K562 (cell line): Measurements from ENCODE around the gene DHPS. TPM values are rescaled to one million over a fixed set of nuclear protein-coding genes. Genes with fewer than 3 reads are reported as not detected.

Experiments
- ATF1 ChIP-seq, 2 experiments: fragments of 450-650 bp in 1 of 2; IDR thresholded peaks; 2 replicates each; pipeline ENCODE4 v1.6.1; 2016; ENCODE audit warnings: missing compliant biosample characterization in 1 of 2, missing genetic modification characterization in 1 of 2
- HDAC2 ChIP-seq: fragments of 450-650 bp; IDR thresholded peaks from 2 replicates; pipeline ENCODE4 v1.6.1; 2016; ENCODE audit warnings: mild to moderate bottlenecking
- HMG20B ChIP-seq: fragments of 250-450 bp; sonication (Bioruptor Pico); IDR thresholded peaks from 2 replicates; pipeline ENCODE4 v1.5.0; 2021; ENCODE audit warnings: mild to moderate bottlenecking
- JUN ChIP-seq, 2 experiments: sonication (generic) in 1 of 2; formaldehyde crosslinking in 1 of 2; IDR thresholded peaks; 2 replicates each; pipeline versions ENCODE4 v1.6.1 to v1.8.0; 2012 to 2022; ENCODE audit warnings: borderline replicate concordance in 2 of 2, mild to moderate bottlenecking in 2 of 2, improper control_type of control experiment in 1 of 2, low read depth in 1 of 2, low read length in 1 of 2, missing genetic modification reagents in 1 of 2
- KDM4B ChIP-seq, 2 experiments: fragments of 450-650 bp in 1 of 2; sonication (generic) in 1 of 2; IDR thresholded peaks; 2 replicates each; pipeline ENCODE4 v1.6.1; 2016 to 2017; ENCODE audit warnings: borderline replicate concordance in 2 of 2, antibody characterized with exemption in 1 of 2, low read depth in 1 of 2, mild to moderate bottlenecking in 1 of 2
- NFIC ChIP-seq: fragments of 450-650 bp; IDR thresholded peaks from 2 replicates; pipeline ENCODE4 v1.6.1; 2017; ENCODE audit warnings: mild to moderate bottlenecking, inconsistent platforms
- RAD51 ChIP-seq: fragments of 450-650 bp; IDR thresholded peaks from 2 replicates; pipeline ENCODE4 v1.7.1; 2016; ENCODE audit warnings: low read depth, mild to moderate bottlenecking, borderline replicate concordance
- RBM39 ChIP-seq: fragments of 200-400 bp; formaldehyde crosslinking; optimal IDR thresholded peaks from 2 replicates; pipeline ENCODE3; 2018; ENCODE audit warnings: low read depth, low read length
- SAFB2 ChIP-seq: fragments of 200-400 bp; formaldehyde crosslinking; IDR thresholded peaks from 2 replicates; pipeline ENCODE4 v1.6.1; 2018; ENCODE audit warnings: borderline replicate concordance, low read length, low read depth, moderate library complexity; ENCODE audit not compliant: severe bottlenecking
- SMARCC2 ChIP-seq: fragments of 450-650 bp; IDR thresholded peaks from 2 replicates; pipeline ENCODE4 v1.6.1; 2017; ENCODE audit warnings: antibody characterized with exemption, moderate library complexity, mild to moderate bottlenecking, low read depth
- ZNF134 ChIP-seq: fragments of 250-450 bp; sonication (Bioruptor Pico); conservative IDR thresholded peaks from 2 replicates; pipeline ENCODE4 v1.4.0; 2020
- ZNF217 ChIP-seq: sonication (generic); formaldehyde crosslinking; IDR thresholded peaks from 2 replicates; pipeline ENCODE4 v1.8.0; 2022; ENCODE audit warnings: mild to moderate bottlenecking, missing genetic modification reagents
- polyA plus RNA-seq, 8 experiments: library from polyadenylated mRNA; depleted of rRNA in 4 of 8; stranded (reverse) in 5 of 8; unstranded in 3 of 8; fragments of >200 nt; fragmentation: Nextera tagmentation in 2 of 8; fragmentation: Illumina TruSeq in 1 of 8; extraction: Ambion mirVana in 2 of 8; extraction: Trizol in 1 of 8; gene quantifications; 2 replicates each; pipeline versions ENCODE4 v1.2.1 to v1.2.3, GENCODE V29; 2011 to 2014; ENCODE audit warnings: inconsistent platforms in 1 of 8, missing spikeins in 1 of 8
- total RNA-seq, 7 experiments: library from RNA; depleted of rRNA in 6 of 7; stranded (reverse); fragments of >200 nt in 6 of 7; fragmentation: Illumina TruSeq in 2 of 7; extraction: Trizol in 2 of 7; gene quantifications; 2 replicates each; pipeline versions ENCODE4 v1.2.1 to v1.2.3, GENCODE V29; 2011 to 2021; ENCODE audit warnings: low replicate concordance in 1 of 7
- TF ChIP-seq, protein P1 (sequence below): fragments of 450-650 bp; IDR thresholded peaks from 2 replicates; pipeline ENCODE4 v1.6.1; 2016
- TF ChIP-seq, protein P2 (sequence below): fragments of 150-350 bp; IDR thresholded peaks from 2 replicates; pipeline ENCODE4 v1.6.1; 2014; ENCODE audit warnings: low read depth, mild to moderate bottlenecking, low read length, borderline replicate concordance
- TF ChIP-seq, protein P3 (sequence below), 2 experiments: fragments of 200-800 bp in 1 of 2; sonication (Bioruptor generic) in 1 of 2; sonication (generic) in 1 of 2; formaldehyde crosslinking in 1 of 2; IDR thresholded peaks in 1 of 2; conservative IDR thresholded peaks in 1 of 2; 2 replicates each; pipeline versions ENCODE4 v1.5.0 to v1.6.1; 2016 to 2020; ENCODE audit warnings: missing compliant biosample characterization in 1 of 2, missing genetic modification characterization in 1 of 2, missing genetic modification reagents in 1 of 2
- TF ChIP-seq, protein P4 (sequence below): sonication (generic); IDR thresholded peaks from 2 replicates; pipeline ENCODE4 v1.6.1; 2016
- TF ChIP-seq, protein P5 (sequence below): fragments of 450-650 bp; formaldehyde crosslinking; IDR thresholded peaks from 2 replicates; pipeline ENCODE4 v1.4.0; 2020; ENCODE audit warnings: mild to moderate bottlenecking

DHPS gene
- total and polyA plus RNA-seq, 9 of the 15 experiments (the other 6 are each of a cell fraction or from before 2014, with no cell fraction given): 47.1 to 110 (median 79.9) TPM

DNA sequence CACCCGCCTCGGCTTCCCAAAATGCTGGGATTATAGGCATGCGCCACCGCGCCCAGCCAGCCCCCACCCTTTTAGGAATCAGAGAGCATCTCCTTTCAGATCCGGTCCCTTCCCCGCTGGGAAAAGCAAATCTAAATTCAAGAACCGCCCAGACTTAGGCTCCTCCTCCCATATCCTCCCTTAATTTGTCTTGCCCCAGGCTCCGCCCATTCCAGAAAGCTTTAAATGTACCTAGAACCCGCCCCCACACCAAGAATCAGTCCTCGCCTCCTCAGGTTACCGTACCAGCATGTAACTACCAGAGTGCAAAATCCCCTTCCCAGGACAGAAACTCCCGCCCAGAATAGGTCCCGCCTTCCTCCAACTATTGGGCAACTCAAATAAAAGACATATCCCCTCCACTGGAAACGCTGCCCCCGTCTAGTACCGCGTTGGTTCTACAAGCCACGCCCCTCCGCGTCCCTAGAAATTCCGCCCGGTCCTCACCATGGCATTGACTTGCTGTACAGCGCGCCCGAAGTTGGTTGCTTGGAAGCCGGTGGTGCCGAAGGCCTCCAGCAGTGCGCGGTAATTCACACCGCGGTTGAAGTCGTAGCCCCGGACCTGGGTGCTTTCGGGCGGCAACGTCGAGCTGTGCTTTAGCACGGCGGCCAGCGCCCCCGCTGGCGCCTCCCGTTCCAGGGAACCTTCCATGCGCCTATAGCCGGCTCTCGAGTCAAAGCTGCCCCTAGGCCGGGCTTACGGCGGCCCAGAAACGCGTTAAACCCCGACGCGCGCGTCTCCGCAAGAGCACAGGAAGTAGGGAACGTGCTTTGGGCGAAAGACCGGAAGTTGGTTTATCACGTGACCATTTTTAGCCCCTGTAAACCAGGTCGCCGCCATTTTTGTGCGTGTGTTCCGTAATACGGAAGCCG, at the start of gene DHPS (continued):
- TF ChIP-seq ZNF217 (CRISPR knock-in tag) (no peak), KDM4B (IDR thresholded peaks at IDR 0.05; ENCODE audit: borderline replicate concordance in 2 of 2, low read depth in 1 of 2) (0 out of 4 replicates have a peak, but pooled peaks of 1 of the 2 experiments have one; percentile 59), RAD51 (peak; percentile 99), ATF1 (CRISPR knock-in tag; IDR thresholded peaks at IDR 0.05) (no peak), ATF1 (tag; IDR thresholded peaks at IDR 0.05) (peak; percentile 89), SMARCC2 (no peak), HMG20B (CRISPR knock-in tag) (no peak), JUN (IDR thresholded peaks at IDR 0.05; ENCODE audit: borderline replicate concordance, low read depth, low read length) (peak; percentile 1; the same call in 1 of the 2 replicates), JUN (CRISPR knock-in tag; IDR thresholded peaks at IDR 0.05; ENCODE audit: borderline replicate concordance) (peak; percentile 93), NFIC (no peak; the same call in 1 of the 2 replicates), SAFB2 (no peak), ZNF134 (no peak; the same call in 1 of the 2 replicates), RBM39 (no peak), HDAC2 (peak; percentile 55; the same call in 1 of the 2 replicates)
- TF ChIP-seq, protein P1, sequence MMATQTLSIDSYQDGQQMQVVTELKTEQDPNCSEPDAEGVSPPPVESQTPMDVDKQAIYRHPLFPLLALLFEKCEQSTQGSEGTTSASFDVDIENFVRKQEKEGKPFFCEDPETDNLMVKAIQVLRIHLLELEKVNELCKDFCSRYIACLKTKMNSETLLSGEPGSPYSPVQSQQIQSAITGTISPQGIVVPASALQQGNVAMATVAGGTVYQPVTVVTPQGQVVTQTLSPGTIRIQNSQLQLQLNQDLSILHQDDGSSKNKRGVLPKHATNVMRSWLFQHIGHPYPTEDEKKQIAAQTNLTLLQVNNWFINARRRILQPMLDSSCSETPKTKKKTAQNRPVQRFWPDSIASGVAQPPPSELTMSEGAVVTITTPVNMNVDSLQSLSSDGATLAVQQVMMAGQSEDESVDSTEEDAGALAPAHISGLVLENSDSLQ: peak; percentile 67
- TF ChIP-seq, protein P2, sequence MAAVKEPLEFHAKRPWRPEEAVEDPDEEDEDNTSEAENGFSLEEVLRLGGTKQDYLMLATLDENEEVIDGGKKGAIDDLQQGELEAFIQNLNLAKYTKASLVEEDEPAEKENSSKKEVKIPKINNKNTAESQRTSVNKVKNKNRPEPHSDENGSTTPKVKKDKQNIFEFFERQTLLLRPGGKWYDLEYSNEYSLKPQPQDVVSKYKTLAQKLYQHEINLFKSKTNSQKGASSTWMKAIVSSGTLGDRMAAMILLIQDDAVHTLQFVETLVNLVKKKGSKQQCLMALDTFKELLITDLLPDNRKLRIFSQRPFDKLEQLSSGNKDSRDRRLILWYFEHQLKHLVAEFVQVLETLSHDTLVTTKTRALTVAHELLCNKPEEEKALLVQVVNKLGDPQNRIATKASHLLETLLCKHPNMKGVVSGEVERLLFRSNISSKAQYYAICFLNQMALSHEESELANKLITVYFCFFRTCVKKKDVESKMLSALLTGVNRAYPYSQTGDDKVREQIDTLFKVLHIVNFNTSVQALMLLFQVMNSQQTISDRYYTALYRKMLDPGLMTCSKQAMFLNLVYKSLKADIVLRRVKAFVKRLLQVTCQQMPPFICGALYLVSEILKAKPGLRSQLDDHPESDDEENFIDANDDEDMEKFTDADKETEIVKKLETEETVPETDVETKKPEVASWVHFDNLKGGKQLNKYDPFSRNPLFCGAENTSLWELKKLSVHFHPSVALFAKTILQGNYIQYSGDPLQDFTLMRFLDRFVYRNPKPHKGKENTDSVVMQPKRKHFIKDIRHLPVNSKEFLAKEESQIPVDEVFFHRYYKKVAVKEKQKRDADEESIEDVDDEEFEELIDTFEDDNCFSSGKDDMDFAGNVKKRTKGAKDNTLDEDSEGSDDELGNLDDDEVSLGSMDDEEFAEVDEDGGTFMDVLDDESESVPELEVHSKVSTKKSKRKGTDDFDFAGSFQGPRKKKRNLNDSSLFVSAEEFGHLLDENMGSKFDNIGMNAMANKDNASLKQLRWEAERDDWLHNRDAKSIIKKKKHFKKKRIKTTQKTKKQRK: no peak
- TF ChIP-seq, protein P3, sequence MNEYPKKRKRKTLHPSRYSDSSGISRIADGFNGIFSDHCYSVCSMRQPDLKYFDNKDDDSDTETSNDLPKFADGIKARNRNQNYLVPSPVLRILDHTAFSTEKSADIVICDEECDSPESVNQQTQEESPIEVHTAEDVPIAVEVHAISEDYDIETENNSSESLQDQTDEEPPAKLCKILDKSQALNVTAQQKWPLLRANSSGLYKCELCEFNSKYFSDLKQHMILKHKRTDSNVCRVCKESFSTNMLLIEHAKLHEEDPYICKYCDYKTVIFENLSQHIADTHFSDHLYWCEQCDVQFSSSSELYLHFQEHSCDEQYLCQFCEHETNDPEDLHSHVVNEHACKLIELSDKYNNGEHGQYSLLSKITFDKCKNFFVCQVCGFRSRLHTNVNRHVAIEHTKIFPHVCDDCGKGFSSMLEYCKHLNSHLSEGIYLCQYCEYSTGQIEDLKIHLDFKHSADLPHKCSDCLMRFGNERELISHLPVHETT (CRISPR knock-in tag; conservative IDR thresholded peaks at IDR 0.05 in 1 of 2, IDR thresholded peaks at IDR 0.05 in 1 of 2): peak in 1 of 2 experiments; percentile 72; a peak in 1 of 4 replicates
- TF ChIP-seq, protein P4, sequence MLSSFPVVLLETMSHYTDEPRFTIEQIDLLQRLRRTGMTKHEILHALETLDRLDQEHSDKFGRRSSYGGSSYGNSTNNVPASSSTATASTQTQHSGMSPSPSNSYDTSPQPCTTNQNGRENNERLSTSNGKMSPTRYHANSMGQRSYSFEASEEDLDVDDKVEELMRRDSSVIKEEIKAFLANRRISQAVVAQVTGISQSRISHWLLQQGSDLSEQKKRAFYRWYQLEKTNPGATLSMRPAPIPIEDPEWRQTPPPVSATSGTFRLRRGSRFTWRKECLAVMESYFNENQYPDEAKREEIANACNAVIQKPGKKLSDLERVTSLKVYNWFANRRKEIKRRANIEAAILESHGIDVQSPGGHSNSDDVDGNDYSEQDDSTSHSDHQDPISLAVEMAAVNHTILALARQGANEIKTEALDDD: 0 out of 2 replicates have a peak, but pooled peaks have one; percentile 45
- TF ChIP-seq, protein P5, sequence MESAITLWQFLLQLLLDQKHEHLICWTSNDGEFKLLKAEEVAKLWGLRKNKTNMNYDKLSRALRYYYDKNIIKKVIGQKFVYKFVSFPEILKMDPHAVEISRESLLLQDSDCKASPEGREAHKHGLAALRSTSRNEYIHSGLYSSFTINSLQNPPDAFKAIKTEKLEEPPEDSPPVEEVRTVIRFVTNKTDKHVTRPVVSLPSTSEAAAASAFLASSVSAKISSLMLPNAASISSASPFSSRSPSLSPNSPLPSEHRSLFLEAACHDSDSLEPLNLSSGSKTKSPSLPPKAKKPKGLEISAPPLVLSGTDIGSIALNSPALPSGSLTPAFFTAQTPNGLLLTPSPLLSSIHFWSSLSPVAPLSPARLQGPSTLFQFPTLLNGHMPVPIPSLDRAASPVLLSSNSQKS (CRISPR knock-in tag): no peak
